Measurements from ENCODE around the gene TCFL5.

The TCFL5 gene

GRCh38 chr20:62808211-62808865, 53.3 kb downstream of the TCFL5 start:
- peak; percentile 21 for DNase-seq

DNA sequence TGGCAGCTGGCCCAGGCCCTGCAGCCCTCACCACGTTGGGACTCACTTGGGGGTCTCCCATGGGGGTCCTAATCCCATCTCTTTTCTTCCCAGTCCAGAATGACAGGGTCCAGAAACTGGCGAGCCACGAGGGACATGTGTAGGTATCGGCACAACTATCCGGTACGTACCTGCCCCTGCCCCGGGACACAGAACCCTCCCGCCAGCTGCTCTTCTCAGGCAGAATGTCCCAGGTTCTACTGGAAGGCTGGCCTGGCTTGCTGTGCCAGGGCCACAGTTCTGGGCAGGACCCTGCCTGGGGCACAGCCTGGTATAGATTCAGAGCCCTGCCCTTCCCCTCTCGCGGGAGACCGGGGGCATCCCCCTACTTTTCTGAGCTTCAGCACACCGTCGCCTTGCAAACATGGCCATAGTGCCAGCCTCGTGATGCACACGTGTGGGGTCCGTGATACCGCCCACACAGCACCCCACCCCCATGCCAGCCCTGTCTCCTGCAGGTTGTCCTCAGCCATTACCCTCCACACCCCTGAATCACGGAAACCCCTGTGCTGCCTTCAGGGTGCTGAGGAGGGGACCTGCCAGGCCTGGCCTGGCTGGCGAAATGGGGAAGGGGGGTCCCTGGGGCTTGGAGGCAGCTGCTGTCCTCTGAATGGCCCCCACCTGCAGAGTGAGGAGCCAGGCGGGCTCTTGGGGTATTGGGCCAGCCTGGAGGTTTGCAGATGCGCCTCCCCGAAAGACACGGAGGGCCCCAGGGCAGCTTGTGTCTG, 54.0 kb downstream of the TCFL5 start:
- DNase-seq: no peak

DNA sequence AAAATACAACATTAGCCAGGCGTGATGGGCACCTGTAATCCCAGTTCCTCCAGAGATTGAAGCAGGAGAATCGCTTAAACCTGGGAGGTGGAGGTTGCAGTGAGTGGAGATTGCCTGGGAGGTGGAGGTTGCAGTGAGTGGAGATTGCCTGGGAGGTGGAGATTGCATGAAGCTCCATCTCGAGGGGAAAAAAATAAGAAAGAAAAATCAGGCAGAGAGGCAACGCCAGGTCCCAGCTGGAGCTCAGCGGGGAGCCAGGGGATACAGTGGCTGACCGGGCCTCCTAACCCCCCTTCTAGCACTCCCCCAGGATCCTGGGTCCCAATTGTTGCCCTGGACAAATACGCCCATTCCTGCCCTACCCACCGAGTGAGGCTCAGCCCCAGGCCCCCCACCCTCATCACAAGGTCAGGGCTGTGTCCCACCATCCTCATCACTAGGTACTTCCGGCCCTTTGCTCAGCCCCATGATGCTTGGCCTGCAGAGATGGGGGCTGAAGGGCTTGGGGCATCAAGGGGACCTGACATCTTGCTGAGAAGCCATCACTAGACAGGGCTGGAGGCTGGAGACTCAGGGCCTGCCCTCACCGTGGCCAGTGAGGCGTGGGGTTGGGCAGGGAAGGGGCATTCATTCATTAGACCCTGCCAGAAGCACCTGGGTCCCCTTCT, 55.1 kb downstream of the TCFL5 start:
- no peak for DNase-seq

DNA sequence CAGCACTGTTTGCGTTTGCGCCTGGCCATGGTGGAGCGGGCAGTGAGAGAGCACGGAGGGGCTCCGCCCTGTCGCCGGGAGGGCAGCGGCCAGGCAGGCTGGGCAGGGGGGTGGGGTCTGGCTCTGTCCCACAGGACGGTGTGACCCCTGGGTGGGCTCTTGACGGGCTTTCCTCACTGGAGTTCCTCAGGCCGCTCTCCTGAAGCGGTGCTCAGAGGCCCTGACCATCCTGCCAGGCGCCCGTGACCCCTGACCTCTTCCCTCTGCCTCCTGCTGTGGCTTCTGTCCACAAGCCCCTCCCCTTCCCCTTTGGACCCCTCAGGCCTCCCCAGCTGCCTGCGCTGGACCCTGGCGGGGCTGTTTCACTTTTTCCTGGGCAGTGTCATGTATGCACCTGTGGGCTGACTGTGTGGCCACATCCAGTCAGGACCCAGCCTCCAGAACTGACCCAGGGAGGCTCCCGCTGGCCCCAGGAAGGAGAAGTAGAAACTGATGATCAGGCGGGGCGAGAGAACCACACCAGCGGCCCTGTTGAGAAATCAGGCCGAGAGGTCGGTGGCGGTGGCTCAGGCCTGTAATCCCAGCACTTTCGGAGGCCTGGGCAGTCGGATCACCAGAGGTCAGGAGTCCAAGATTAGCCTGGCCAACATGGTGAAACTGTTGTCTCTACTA, 55.8 kb downstream of the TCFL5 start:
- DNase-seq: no peak

DNA sequence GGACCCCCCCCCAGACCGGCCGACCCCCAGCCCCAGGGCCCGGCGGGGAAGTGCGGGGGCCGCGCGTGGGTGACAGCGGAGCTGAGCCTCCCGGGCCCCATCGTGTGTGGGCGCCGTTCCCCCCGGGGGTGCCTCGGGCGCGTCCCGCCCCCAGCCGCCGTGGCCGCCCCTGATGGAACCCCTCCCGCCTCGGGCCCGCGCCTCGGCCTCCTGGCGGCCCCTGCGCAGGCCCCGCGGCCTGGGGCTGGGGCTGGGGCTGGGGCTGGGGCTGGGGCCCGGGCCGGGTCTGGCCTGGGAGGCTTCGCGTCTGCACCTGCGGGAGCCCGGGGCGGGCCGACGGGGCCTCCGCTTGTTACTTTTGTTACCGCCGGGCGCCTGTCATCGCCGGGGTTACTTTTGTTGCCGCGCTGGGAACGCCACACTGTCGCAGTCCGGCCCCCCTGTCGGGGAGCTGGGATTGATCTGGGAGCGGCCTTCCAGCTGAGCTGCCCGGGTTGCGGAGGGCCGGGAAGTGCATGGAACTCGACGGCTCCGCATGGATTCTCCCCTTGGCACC, 56.4 kb downstream of the TCFL5 start:
- DNase-seq: no peak

DNA sequence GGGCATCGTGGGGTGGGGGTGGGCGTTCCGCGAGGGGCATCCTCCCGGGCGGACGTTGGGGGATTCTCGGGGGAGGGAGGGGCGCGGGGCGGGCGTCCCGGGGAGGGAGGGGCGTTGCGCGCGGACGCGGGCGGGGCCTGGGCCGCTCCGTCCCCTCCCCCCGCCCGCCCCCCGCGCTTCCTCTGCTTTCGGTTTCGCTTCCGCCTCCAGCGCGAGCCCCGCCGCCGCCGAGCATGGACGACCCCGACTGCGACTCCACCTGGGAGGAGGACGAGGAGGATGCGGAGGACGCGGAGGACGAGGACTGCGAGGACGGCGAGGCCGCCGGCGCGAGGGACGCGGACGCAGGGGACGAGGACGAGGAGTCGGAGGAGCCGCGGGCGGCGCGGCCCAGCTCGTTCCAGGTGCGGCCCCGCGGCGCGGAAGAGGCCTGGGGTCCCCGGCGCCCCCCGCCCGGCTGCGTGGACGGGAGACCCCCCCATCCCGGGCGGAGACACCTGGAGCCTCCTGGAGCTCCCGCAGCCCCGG, 56.9 kb downstream of the TCFL5 start, which contains the start of gene OGFR:
OGFR (plus strand) TSS at position 209 of the 528 bp plus-strand sequence; CDS start at position 234, 25 bp downstream.
- no peak for DNase-seq

DNA sequence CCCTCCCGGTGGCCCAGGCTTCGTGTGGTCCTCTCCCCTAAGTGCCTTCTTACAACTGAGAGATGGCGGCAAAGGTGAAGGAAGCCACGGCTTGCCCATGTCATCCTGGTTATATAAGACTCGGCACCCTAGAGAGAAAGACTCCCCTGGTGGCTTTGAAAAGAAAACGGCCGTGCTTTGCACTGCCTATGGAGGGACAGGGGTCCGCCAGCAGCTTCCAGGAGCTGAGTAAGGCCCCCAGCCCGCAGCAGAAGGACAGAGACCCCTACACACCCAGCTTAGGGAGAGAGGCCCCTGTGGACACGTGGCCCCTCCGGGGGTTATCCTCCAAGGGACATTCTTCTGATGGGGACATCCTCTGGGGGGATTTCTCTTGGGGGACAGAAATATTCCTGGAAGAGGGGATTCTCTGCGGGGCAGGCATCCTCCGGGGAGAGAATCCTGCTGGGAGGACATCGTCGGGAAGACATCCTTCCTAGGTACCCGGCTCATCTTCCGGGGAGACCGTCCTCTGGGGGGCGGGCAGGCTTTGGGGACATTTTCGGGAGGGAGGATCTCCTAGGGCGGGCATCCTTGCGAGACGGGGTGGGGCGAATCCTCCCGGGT, 57.5 kb downstream of the TCFL5 start:
- no peak for DNase-seq

GRCh38 chr20:62802026-62802712, 59.5 kb downstream of the TCFL5 start:
- DNase-seq: no peak

DNA sequence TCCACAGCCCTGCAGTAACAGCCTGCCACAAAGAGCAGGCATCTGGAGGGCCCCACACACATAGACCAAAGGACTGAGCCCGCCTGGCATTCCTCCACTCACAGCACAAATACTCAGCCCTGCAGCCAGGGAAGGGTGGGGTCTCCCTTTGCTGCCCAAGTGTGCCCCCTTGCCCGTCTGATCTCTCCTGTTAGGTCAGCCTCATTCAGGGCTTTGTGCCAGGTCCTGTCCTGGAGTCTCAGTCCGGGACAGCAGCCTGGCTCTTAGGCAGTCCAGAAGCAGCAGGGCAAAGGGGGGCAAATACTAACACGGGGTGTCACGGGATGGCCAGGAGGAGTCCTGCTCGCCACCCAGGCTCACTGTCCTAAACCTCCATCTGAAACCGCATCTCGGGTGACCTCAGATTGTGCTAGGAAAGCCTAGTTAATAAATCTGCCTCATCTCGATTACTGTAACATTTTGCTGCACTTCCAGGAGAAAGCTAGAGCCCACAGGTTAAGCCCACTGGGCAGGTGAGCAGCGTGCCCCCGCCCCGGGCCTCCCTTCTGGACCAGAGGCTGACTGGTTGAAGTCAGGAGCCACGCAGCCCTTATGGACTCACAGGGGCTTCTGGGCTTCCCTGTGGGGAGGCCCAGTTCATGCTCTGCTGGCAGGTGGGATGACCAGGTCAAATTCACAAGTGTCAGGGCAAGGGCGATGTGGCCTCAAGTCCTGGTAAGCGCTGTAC, 60.2 kb downstream of the TCFL5 start:
- DNase-seq: no peak

GRCh38 chr20:62800314-62801259, 61.0 kb downstream of the TCFL5 start:
- no peak for DNase-seq

- no peak for DNase-seq
Observed at GRCh38 chr20:62799873-62800272, 61.7 kb downstream of the TCFL5 start.

- no peak for DNase-seq
Observed at GRCh38 chr20:62799459-62799858, 62.2 kb downstream of the TCFL5 start.

- DNase-seq: no peak
Observed at GRCh38 chr20:62799036-62799435, 62.6 kb downstream of the TCFL5 start.

DNA sequence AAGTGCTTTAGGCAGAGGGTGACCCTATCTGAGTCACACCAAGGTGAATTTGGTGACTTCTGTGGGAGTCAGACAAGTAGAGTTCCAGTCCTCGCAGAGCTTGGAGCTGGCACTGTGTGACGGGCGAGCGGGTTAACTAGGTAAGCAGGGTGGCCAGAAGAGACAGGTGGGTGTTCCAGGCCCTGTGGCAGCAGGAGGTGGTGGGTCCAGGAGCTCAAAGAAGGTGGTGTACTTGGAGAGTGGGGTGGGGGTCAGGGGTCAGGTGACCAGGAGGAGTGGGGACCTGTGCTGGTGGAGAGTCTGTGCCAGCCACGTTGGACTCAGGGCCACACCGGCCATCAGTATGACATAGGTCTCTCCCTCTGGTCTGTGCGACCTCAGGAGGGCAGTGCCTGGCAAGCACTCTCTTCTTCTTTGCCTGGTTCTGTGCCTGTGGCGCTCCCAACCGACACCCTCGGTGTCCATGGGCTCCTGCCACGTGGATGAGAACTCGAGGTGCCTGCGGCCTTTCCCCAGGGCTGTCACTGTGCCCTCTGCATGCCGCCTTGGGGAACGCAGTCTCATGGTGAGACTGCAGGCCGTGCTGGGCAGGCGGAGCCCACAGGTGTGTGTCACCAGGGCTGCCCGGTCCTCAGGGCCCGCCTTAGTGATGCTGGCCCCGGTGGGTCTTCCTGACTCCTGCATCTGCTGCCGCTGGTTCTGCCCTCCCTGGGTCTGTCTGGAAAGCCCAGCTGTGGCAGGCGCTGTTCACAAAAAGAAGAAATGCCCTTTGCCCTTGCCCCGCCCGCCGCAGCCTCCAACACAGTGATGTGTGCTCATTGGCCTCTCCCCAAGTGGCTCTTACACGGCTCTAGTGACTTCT, 63.7 kb downstream of the TCFL5 start:
- no peak for DNase-seq

- DNase-seq: no peak
Observed at GRCh38 chr20:62796699-62797491, 64.7 kb downstream of the TCFL5 start.

GRCh38 chr20:62795023-62795761, 66.4 kb downstream of the TCFL5 start:
- peak; percentile 68 for DNase-seq

Data from NCI-H2227 treated with DMSO at 0.1 percent for 48 hours (cell line).